ENCODE results near the gene CLEC16A.

DNA sequence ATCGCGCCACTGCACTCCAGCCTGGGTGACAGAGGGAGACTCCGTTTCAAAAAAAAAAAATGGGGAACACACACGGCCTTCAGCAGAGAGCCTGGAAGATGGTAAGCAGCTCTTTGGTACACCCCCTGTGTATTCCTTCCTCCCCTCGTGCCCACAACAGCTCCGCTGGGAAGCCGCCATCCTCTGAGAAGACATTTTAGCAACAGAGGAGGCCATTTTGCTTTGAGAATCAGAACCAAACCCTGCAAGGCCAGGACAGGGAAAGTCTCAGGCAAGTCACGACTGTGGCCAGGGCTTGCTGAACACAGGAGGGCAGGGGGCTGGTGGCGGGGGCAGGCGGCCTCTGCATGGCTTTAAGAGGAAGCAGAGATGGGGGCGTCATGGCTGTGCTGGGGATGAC is 265.9 kb downstream of the CLEC16A start:
- no peak for TF ChIP-seq POLR2AphosphoS5 (IDR thresholded peaks at IDR 0.05)
- no peak for TF ChIP-seq CTCF (IDR thresholded peaks at IDR 0.05)
- no peak for TF ChIP-seq POLR2A (IDR thresholded peaks at IDR 0.05)
- no peak for TF ChIP-seq EP300 (IDR thresholded peaks at IDR 0.05; ENCODE audit: low read depth)

Data from transverse colon (tissue), 4 donors.